Neutrophil (primary cell): Measurements from ENCODE around the gene SELENOI.
"Not testable (repeated sequence)": the region's sequence is repeated elsewhere in the genome, so short reads cannot be mapped to it uniquely, and the experiment has no call there.

ENCODE experiments used
- H3K27ac ChIP-seq: fragments of 200-600 bp; sonication (generic); 2 replicates; pipeline ENCODE4 v1.5.1; 2016; ENCODE audit warnings: mild to moderate bottlenecking, moderate library complexity
- H3K27me3 ChIP-seq: fragments of 200-600 bp; sonication (generic); 2 replicates; pipeline ENCODE4 v1.6.0; 2016; ENCODE audit warnings: mild to moderate bottlenecking
- H3K36me3 ChIP-seq: fragments of 200-600 bp; sonication (generic); 2 replicates; pipeline ENCODE4 v1.5.1; 2017
- H3K4me1 ChIP-seq, 2 experiments: fragments of 200-600 bp in 1 of 2; sonication (generic) in 1 of 2; 1 replicate in 1 of 2; 2 replicates in 1 of 2; pipeline versions ENCODE4 v1.5.1 to v1.6.1; 2013 to 2016; ENCODE audit warnings: low read depth in 1 of 2, low read length in 1 of 2, mild to moderate bottlenecking in 1 of 2, moderate library complexity in 1 of 2; ENCODE audit not compliant: control insufficient read depth in 1 of 2, insufficient read depth in 1 of 2
- H3K4me3 ChIP-seq, 2 experiments: fragments of 200-600 bp in 1 of 2; sonication (generic) in 1 of 2; 1 replicate in 1 of 2; 2 replicates in 1 of 2; pipeline ENCODE4 v1.5.1; 2013 to 2016; ENCODE audit warnings: low read depth in 1 of 2, low read length in 1 of 2, mild to moderate bottlenecking in 1 of 2, moderate library complexity in 1 of 2
- H3K9me3 ChIP-seq: fragments of 200-600 bp; sonication (generic); 2 replicates; pipeline ENCODE4 v1.5.1; 2016
- TF ChIP-seq, protein P1 (sequence below): fragments of 200-600 bp; sonication (generic); IDR thresholded peaks from 2 replicates; pipeline ENCODE4 v1.5.1; 2016; ENCODE audit warnings: antibody characterized with exemption

SELENOI gene

DNA sequence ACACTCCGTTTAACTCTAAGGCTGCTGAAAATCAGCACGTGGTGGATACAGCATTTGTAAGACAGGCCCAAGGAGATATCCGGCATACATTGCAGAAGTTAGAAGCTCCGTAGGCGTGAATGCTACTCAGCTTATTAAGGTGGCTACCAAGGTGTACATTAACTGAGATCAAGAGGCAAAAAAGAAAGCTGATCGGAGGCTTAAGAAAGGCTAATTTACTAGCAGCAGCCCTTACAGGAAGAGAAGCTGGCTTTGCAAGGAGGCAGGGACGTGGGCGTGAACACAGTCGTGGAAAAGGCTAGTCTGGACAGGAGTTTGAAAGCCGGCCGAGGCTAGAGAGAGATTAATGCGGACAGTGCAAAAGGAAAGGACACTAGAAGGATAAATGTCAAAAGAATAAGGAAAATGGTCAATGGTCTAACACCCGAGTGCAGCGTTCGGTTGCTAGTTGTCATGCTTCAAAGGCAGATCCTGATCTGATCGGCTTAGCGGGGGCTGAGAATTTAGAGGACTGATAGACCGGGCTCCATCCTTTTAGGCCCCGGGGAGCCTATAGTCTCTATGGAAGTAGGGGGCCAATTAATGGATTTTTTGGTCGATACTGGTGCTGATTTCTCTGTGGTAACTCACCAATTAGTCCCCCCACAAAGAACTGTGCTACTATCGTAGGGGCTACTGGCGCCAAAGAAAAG, 45.6 kb upstream of the SELENOI start:
- Histone ChIP-seq H3K27me3 (peaks cover 7% of the 10 kb centered on the region), H3K36me3 (no peaks in the 10 kb centered on the region), H3K27ac (peak overlapping the region; percentile 58), H3K4me1 (peaks cover 18 to 22% of the 10 kb centered on the region in 2 experiments), H3K9me3 (no peaks in the 10 kb centered on the region), H3K4me3 (peak overlapping the region; percentile 70 to 94)
- TF ChIP-seq, protein P1, sequence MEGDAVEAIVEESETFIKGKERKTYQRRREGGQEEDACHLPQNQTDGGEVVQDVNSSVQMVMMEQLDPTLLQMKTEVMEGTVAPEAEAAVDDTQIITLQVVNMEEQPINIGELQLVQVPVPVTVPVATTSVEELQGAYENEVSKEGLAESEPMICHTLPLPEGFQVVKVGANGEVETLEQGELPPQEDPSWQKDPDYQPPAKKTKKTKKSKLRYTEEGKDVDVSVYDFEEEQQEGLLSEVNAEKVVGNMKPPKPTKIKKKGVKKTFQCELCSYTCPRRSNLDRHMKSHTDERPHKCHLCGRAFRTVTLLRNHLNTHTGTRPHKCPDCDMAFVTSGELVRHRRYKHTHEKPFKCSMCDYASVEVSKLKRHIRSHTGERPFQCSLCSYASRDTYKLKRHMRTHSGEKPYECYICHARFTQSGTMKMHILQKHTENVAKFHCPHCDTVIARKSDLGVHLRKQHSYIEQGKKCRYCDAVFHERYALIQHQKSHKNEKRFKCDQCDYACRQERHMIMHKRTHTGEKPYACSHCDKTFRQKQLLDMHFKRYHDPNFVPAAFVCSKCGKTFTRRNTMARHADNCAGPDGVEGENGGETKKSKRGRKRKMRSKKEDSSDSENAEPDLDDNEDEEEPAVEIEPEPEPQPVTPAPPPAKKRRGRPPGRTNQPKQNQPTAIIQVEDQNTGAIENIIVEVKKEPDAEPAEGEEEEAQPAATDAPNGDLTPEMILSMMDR: no peak

DNA sequence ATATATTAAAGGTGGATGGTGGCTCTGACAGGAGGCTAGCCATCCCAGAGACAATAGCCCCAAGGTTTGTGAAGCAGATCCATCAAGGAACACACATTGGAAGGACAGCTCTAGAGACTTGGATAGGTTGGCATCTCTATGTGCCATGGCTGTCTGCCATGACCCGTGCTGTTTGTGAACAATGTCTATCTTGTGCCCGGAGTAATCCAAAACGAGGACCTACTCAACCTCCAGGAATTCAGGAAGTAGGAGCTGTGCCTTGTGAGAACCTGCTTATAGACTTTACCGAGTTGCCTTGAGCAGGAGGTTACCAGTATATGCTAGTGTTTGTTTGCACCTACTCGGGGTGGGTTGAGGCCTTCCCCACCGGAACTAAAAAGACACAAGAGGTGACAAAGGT, 43.1 kb upstream of the SELENOI start:
- H3K4me1 ChIP-seq: peaks cover 18 to 22% of the 10 kb centered on the region in 2 experiments
- no peaks in the 10 kb centered on the region for H3K9me3 ChIP-seq
- TF ChIP-seq, protein P1: no peak

DNA sequence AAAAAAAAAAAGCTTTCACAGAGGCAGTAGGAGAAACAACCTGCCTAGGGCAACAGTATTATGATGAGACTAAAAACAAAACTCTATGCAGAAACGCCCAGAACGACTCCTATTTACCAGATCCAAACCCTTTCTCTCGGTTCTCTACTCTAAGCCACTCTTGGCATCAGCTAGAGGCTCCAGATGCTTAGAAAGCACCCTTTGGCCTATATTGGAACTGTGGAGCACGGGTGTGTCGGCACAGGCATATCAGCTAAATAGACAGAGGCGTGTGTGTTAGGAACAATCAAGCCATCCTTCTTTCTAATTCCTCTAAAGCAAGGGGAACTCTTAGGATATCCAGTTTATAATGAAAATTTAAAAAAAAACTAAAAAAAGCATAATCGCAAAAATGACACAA, 40.8 kb upstream of the SELENOI start:
- not testable (repeated sequence) for H3K27ac ChIP-seq, H3K4me1 ChIP-seq, H3K9me3 ChIP-seq, H3K4me3 ChIP-seq, H3K27me3 ChIP-seq, H3K36me3 ChIP-seq

More for the DNA sequence above, 43.1 kb upstream of the SELENOI start:
- Histone ChIP-seq H3K36me3 (no peaks in the 10 kb centered on the region), H3K4me3 (no peak overlapping the region), H3K27me3 (peaks cover 7% of the 10 kb centered on the region), H3K27ac (no peak overlapping the region)

DNA sequence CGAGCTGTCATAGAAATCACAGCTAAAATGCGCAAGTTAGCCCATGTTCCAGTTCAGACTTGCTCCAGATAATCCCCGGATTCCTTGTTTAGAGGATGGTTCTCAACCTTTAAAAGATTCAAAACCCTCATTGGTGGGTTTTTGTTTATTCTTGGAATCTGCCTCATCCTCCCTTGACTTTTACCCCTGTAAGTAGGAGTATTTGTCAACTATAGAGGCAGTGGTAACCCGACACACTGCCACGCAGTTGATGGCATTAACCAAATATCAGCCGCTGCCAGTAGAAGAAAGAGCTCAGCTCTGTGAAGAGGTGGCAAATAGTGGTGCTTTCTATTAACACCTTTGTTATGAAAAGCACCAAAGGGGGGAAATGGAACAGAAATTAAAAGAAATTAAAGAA, 40.4 kb upstream of the SELENOI start:
- TF ChIP-seq, protein P1: no peak
- H3K27ac ChIP-seq: no peak overlapping the region

DNA sequence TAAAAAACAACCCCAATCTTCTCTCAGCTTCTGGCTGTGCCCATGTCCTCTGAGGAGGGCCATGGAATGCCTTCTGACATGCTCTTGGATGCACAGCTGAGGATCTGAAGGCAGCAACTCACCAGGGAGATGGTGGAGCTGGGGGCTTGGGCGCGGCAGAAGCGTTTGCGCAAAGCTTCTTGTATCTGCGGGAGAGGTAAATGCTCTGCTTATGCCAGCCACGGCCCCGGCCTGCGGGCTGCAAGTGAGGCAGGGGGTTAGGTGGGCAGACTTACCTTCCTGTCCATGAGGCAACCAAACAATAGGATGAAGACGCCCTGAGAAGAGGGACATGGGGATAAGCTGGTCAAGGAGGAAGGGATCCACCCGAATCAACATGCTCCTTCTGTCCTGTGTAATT, 36.0 kb upstream of the SELENOI start:
- Histone ChIP-seq H3K4me1 (no peaks in the 10 kb centered on the region), H3K27ac (no peak overlapping the region), H3K4me3 (no peak overlapping the region), H3K9me3 (no peaks in the 10 kb centered on the region), H3K36me3 (no peaks in the 10 kb centered on the region), H3K27me3 (no peaks in the 10 kb centered on the region)
- TF ChIP-seq, protein P1: no peak

More for the DNA sequence above, 40.4 kb upstream of the SELENOI start:
- H3K4me1 ChIP-seq: no peaks in the 10 kb centered on the region
- no peaks in the 10 kb centered on the region for H3K36me3 ChIP-seq
- no peaks in the 10 kb centered on the region for H3K27me3 ChIP-seq
- H3K9me3 ChIP-seq: no peaks in the 10 kb centered on the region
- no peak overlapping the region for H3K4me3 ChIP-seq

DNA sequence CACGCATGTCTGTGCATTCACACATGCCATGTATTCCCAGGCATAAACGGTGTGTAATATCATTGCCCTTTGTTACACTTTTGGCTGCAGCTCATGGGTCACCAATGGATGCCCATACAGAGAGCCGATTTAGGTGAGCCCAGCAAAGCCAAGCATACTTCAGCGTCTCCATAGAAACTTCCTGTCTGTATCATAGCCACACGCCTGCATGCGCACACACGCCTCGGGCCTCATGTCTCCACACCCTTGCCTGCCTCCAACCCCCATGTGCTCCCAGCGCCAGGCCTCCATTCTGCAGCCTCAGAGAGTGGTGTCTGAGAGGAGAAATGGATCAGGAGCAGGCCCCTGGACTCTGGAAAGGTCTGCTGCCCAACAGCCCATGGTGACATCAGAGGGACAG, 33.5 kb upstream of the SELENOI start:
- no peaks in the 10 kb centered on the region for H3K9me3 ChIP-seq
- no peaks in the 10 kb centered on the region for H3K27me3 ChIP-seq
- no peak overlapping the region for H3K27ac ChIP-seq
- H3K4me3 ChIP-seq: no peak overlapping the region
- H3K36me3 ChIP-seq: no peaks in the 10 kb centered on the region
- TF ChIP-seq, protein P1: no peak
- no peaks in the 10 kb centered on the region for H3K4me1 ChIP-seq
